ENCODE measurements around the gene NAV2.
A peak's percentile ranks its signal among the peaks of the same experiment; 100 is the strongest.

The NAV2 gene

DNA sequence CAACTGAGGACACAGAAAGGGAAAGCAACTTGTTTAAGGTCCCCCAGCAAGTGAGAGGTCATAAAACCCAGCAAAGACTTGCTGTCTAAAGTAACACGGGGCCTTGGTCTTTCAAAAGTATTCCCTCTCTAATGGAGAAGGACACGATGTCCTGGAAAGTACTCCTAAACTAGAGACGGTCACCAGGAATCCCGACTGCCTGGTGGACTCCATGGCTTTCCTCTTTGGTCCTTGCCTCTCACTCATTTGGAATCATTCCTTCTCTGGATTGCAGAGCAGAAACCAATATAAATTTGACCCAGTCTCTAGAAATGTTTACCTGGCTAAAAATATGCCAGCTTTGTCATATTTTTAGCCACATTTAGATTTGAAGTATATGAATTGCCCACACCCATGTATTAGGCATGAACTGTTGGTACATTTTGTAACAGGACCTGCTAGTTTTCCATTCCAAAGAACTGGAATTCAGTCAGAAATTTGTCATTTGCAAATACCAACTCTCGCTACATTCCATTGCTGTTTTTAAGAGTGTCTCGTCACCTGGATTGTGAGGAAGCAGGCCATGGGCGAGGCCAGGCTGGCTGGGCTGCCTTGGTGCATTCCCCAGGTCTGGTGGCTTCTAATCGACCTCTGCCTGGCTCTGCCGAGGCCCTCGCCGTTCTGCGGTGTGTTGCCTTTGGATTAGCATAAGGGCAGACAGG lies 12.9 kb downstream of the NAV2 start:
- H3K27me3 ChIP-seq (ENCODE audit: insufficient read depth, low read length): no peaks in the 10 kb centered on the region
- H2AK5ac ChIP-seq (ENCODE audit: low read length): peak overlapping the region; percentile 27
- peak; percentile 95 to 98 for DNase-seq
- H2BK5ac ChIP-seq (ENCODE audit: low read depth, low read length, poor library complexity): no peak overlapping the region
- H3K4me3 ChIP-seq (ENCODE audit: low read depth, low read length): no peak overlapping the region
- no peaks in the 10 kb centered on the region for H3K79me2 ChIP-seq (ENCODE audit: control insufficient read depth, insufficient read depth, low read length, poor library complexity)
- H3K23ac ChIP-seq (ENCODE audit: low read length): no peak overlapping the region
- no peak overlapping the region for H3K9ac ChIP-seq (ENCODE audit: low read length)
- no peak overlapping the region for H3K27ac ChIP-seq (ENCODE audit: low read depth, low read length)
- H3K4me1 ChIP-seq (ENCODE audit: control insufficient read depth in 1 of 2, insufficient read depth in 2 of 2, low read length in 2 of 2): peaks cover 11 to 14% of the 10 kb centered on the region in 2 experiments
- no peaks in the 10 kb centered on the region for H3K9me3 ChIP-seq (ENCODE audit: insufficient read depth, low read depth, low read length)
- no peak overlapping the region for H3K4me2 ChIP-seq (ENCODE audit: low read length)
- peak overlapping the region; percentile 52 for H4K91ac ChIP-seq (ENCODE audit: low read depth, low read length)
- H3K79me1 ChIP-seq (ENCODE audit: low read length): peaks cover 4% of the 10 kb centered on the region
- H2BK120ac ChIP-seq (ENCODE audit: insufficient read depth, low read length, poor library complexity): no peak overlapping the region
- H2BK12ac ChIP-seq (ENCODE audit: low read length): peak overlapping the region; percentile 94
- no peak overlapping the region for H2AFZ ChIP-seq (ENCODE audit: insufficient read depth, low read length, poor library complexity)
- no peak overlapping the region for H4K12ac ChIP-seq (ENCODE audit: low read depth, low read length)
- no peak overlapping the region for H3K14ac ChIP-seq (ENCODE audit: low read length)
- WGBS (ENCODE audit: extremely low coverage, insufficient coverage, insufficient read length): no CpG with 5 or more reads among the region's 12 CpGs
- H3K36me3 ChIP-seq (ENCODE audit: control insufficient read depth in 1 of 2, insufficient read depth in 2 of 2, low read length in 2 of 2): no peaks in the 10 kb centered on the region
- no peak overlapping the region for H4K8ac ChIP-seq (ENCODE audit: low read depth, low read length)
- H3K18ac ChIP-seq (ENCODE audit: low read length): no peak overlapping the region
- no peak overlapping the region for H3K4ac ChIP-seq (ENCODE audit: low read depth, low read length)

DNA sequence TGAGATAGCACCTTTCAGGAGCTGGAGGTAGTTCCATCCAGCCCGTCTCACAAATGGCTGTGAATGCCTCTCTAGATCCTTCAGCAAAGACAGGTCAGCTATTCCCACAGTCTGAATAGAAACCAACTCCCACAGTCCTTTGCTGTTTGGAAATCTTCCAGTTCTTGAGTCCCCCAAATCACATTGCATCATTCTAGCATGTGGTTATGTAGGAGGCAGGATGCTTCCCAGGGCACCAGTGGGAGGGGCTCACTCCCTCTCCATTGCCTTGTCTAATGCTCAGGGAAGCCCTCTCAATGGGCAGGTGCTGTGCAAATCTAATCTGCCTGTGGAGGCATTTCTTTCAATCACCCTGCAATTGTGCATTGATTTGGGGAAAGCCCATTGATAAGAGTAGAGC lies 14.6 kb downstream of the NAV2 start:
- WGBS (ENCODE audit: extremely low coverage, insufficient coverage, insufficient read length): no CpG with 5 or more reads among the region's 1 CpG
- no peak overlapping the region for H3K23ac ChIP-seq (ENCODE audit: low read length)
- no peaks in the 10 kb centered on the region for H3K9me3 ChIP-seq (ENCODE audit: insufficient read depth, low read depth, low read length)
- no peak overlapping the region for H3K9ac ChIP-seq (ENCODE audit: low read length)
- peak overlapping the region; percentile 54 for H2BK12ac ChIP-seq (ENCODE audit: low read length)
- H3K4me1 ChIP-seq (ENCODE audit: control insufficient read depth in 1 of 2, insufficient read depth in 2 of 2, low read length in 2 of 2): peaks cover 11 to 14% of the 10 kb centered on the region in 2 experiments
- no peak overlapping the region for H2AFZ ChIP-seq (ENCODE audit: insufficient read depth, low read length, poor library complexity)
- H4K91ac ChIP-seq (ENCODE audit: low read depth, low read length): no peak overlapping the region
- H4K12ac ChIP-seq (ENCODE audit: low read depth, low read length): no peak overlapping the region
- no peak overlapping the region for H3K14ac ChIP-seq (ENCODE audit: low read length)
- no peak overlapping the region for H4K8ac ChIP-seq (ENCODE audit: low read depth, low read length)
- H3K4ac ChIP-seq (ENCODE audit: low read depth, low read length): no peak overlapping the region
- no peaks in the 10 kb centered on the region for H3K79me2 ChIP-seq (ENCODE audit: control insufficient read depth, insufficient read depth, low read length, poor library complexity)
- no peaks in the 10 kb centered on the region for H3K36me3 ChIP-seq (ENCODE audit: control insufficient read depth in 1 of 2, insufficient read depth in 2 of 2, low read length in 2 of 2)
- H3K4me2 ChIP-seq (ENCODE audit: low read length): no peak overlapping the region
- no peak overlapping the region for H2BK5ac ChIP-seq (ENCODE audit: low read depth, low read length, poor library complexity)
- no peak overlapping the region for H3K18ac ChIP-seq (ENCODE audit: low read length)
- H2BK120ac ChIP-seq (ENCODE audit: insufficient read depth, low read length, poor library complexity): no peak overlapping the region
- peaks cover 4% of the 10 kb centered on the region for H3K79me1 ChIP-seq (ENCODE audit: low read length)
- H2AK5ac ChIP-seq (ENCODE audit: low read length): no peak overlapping the region
- DNase-seq: no peak
- H3K4me3 ChIP-seq (ENCODE audit: low read depth, low read length): no peak overlapping the region
- no peak overlapping the region for H3K27ac ChIP-seq (ENCODE audit: low read depth, low read length)
- no peaks in the 10 kb centered on the region for H3K27me3 ChIP-seq (ENCODE audit: insufficient read depth, low read length)

DNA sequence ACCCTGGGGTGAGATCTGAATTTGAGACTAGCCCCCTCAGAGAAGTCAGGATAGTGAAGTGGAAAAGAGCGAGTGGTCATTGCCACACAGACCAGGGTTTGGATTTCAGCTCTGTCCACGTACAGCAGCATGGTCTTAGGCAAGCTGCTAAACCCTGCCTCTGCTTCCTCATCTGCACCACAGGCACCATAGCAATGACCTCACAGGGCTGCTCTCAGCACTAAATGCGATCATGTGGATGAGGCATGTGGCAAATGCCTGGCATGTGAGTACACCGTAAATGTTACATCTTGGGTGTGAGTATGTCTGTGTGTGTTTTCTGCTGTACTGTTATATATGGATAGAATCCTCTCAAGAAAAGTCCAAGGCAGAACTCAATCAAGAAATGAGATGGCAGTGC lies 15.8 kb downstream of the NAV2 start:
- Histone ChIP-seq H2BK120ac (ENCODE audit: insufficient read depth, low read length, poor library complexity) (no peak overlapping the region), H3K14ac (ENCODE audit: low read length) (no peak overlapping the region), H2AK5ac (ENCODE audit: low read length) (no peak overlapping the region), H3K27me3 (ENCODE audit: insufficient read depth, low read length) (no peaks in the 10 kb centered on the region), H4K12ac (ENCODE audit: low read depth, low read length) (no peak overlapping the region), H3K9me3 (ENCODE audit: insufficient read depth, low read depth, low read length) (no peaks in the 10 kb centered on the region), H4K8ac (ENCODE audit: low read depth, low read length) (no peak overlapping the region), H3K79me2 (ENCODE audit: control insufficient read depth, insufficient read depth, low read length, poor library complexity) (no peaks in the 10 kb centered on the region), H3K4me3 (ENCODE audit: low read depth, low read length) (no peak overlapping the region), H3K9ac (ENCODE audit: low read length) (no peak overlapping the region), H3K23ac (ENCODE audit: low read length) (no peak overlapping the region), H3K36me3 (ENCODE audit: control insufficient read depth in 1 of 2, insufficient read depth in 2 of 2, low read length in 2 of 2) (no peaks in the 10 kb centered on the region), H3K79me1 (ENCODE audit: low read length) (peaks cover 4% of the 10 kb centered on the region), H3K27ac (ENCODE audit: low read depth, low read length) (no peak overlapping the region), H2BK12ac (ENCODE audit: low read length) (no peak overlapping the region), H3K4me1 (ENCODE audit: control insufficient read depth in 1 of 2, insufficient read depth in 2 of 2, low read length in 2 of 2) (peaks cover 9 to 14% of the 10 kb centered on the region in 2 experiments), H3K4me2 (ENCODE audit: low read length) (no peak overlapping the region), H4K91ac (ENCODE audit: low read depth, low read length) (no peak overlapping the region), H3K18ac (ENCODE audit: low read length) (no peak overlapping the region), H3K4ac (ENCODE audit: low read depth, low read length) (no peak overlapping the region), H2BK5ac (ENCODE audit: low read depth, low read length, poor library complexity) (no peak overlapping the region), H2AFZ (ENCODE audit: insufficient read depth, low read length, poor library complexity) (no peak overlapping the region)
- DNase-seq: peak; percentile 41 to 71
- WGBS (ENCODE audit: extremely low coverage, insufficient coverage, insufficient read length): no CpG with 5 or more reads among the region's 4 CpGs

DNA sequence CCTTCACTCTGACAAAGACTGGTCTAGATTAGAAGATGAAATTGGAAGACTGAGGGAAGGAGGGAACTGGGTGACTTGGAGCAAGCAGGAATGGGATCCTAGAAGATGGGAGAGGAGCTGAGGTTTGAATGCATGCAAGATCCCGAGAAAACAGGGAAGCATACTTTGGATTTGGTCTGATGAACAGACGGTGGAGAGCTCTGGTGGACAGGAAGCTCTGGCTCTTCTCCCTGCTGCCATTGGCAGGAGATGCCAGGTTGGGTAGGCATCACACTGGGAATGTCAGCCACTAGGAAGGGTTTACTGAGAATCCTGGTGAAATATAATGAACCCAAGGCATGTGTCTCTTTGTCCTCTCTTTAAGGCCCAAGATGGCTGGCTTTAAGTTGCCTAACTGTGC lies 16.5 kb downstream of the NAV2 start:
- Histone ChIP-seq H2BK120ac (ENCODE audit: insufficient read depth, low read length, poor library complexity) (no peak overlapping the region), H3K4me3 (ENCODE audit: low read depth, low read length) (no peak overlapping the region), H3K27me3 (ENCODE audit: insufficient read depth, low read length) (no peaks in the 10 kb centered on the region), H2BK5ac (ENCODE audit: low read depth, low read length, poor library complexity) (no peak overlapping the region), H3K9me3 (ENCODE audit: insufficient read depth, low read depth, low read length) (no peaks in the 10 kb centered on the region), H3K9ac (ENCODE audit: low read length) (no peak overlapping the region), H3K79me2 (ENCODE audit: control insufficient read depth, insufficient read depth, low read length, poor library complexity) (no peaks in the 10 kb centered on the region), H3K4me2 (ENCODE audit: low read length) (no peak overlapping the region), H3K18ac (ENCODE audit: low read length) (no peak overlapping the region), H3K27ac (ENCODE audit: low read depth, low read length) (no peak overlapping the region), H3K14ac (ENCODE audit: low read length) (no peak overlapping the region), H4K12ac (ENCODE audit: low read depth, low read length) (no peak overlapping the region), H4K91ac (ENCODE audit: low read depth, low read length) (no peak overlapping the region), H2AFZ (ENCODE audit: insufficient read depth, low read length, poor library complexity) (no peak overlapping the region), H3K4ac (ENCODE audit: low read depth, low read length) (no peak overlapping the region), H3K4me1 (ENCODE audit: control insufficient read depth in 1 of 2, insufficient read depth in 2 of 2, low read length in 2 of 2) (peaks cover 6 to 11% of the 10 kb centered on the region in 2 experiments), H3K36me3 (ENCODE audit: control insufficient read depth in 1 of 2, insufficient read depth in 2 of 2, low read length in 2 of 2) (no peaks in the 10 kb centered on the region), H3K79me1 (ENCODE audit: low read length) (peaks cover 4% of the 10 kb centered on the region), H3K23ac (ENCODE audit: low read length) (no peak overlapping the region), H4K8ac (ENCODE audit: low read depth, low read length) (no peak overlapping the region), H2BK12ac (ENCODE audit: low read length) (no peak overlapping the region), H2AK5ac (ENCODE audit: low read length) (no peak overlapping the region)
- DNase-seq: no peak
- WGBS (ENCODE audit: extremely low coverage, insufficient coverage, insufficient read length): no CpG with 5 or more reads among the region's 2 CpGs

All from trophoblast cell (in vitro differentiated cells and primary cell).